Endothelial cell of umbilical vein (primary cell): Measurements from ENCODE around the gene BZW2.

Experiments used
- CTCF ChIP-seq, 2 donors: IDR thresholded peaks; 1 replicate in 1 of 2; 2 replicates in 1 of 2; pipeline ENCODE4 v1.5.1; 2011; ENCODE audit warnings: low read length in 2 of 2, mild to moderate bottlenecking in 2 of 2, moderate library complexity in 2 of 2, control low read depth in 1 of 2, inconsistent platforms in 1 of 2, low read depth in 1 of 2; ENCODE audit not compliant: insufficient read depth in 1 of 2; ENCODE audit errors: extremely low read depth in 1 of 2
- EZH2 ChIP-seq: IDR thresholded peaks from 2 replicates; pipeline ENCODE4 v1.6.1; 2012; ENCODE audit warnings: borderline replicate concordance, low read depth, mild to moderate bottlenecking, moderate library complexity, low read length, inconsistent platforms; ENCODE audit not compliant: severe bottlenecking
- POLR2A ChIP-seq: IDR thresholded peaks from 2 replicates; pipeline ENCODE4 v1.6.1; 2012; ENCODE audit warnings: low read depth, mild to moderate bottlenecking, control low read depth, low read length

- TF ChIP-seq EZH2 (no peak), POLR2A (no peak), CTCF (IDR thresholded peaks at IDR 0.05; ENCODE audit: extremely low read depth in 1 of 2, insufficient read depth in 1 of 2, low read depth in 1 of 2, low read length in 2 of 2) (no peak)
Measured at GRCh38 chr7:16753102-16753931, 107.3 kb downstream of the BZW2 start, which contains the start of gene TSPAN13.
